Prostate gland (tissue), 2 donors: Measurements from ENCODE around the gene SLC22A12.

ENCODE experiments used
- POLR2AphosphoS5 ChIP-seq: sonication (generic); formaldehyde crosslinking; IDR thresholded peaks from one replicate; pipeline ENCODE4 v1.6.1; 2017; ENCODE audit warnings: antibody characterized with exemption
- TF ChIP-seq, protein P1 (sequence below), 4 experiments: fragments of 200-600 bp in 2 of 4; fragments of 450-650 bp in 2 of 4; sonication (generic) in 2 of 4; IDR thresholded peaks; 1 replicate in 3 of 4; 2 replicates in 1 of 4; pipeline ENCODE4 v1.5.1; 2016 to 2019; ENCODE audit warnings: antibody characterized with exemption in 4 of 4, mild to moderate bottlenecking in 2 of 4, moderate library complexity in 2 of 4

DNA sequence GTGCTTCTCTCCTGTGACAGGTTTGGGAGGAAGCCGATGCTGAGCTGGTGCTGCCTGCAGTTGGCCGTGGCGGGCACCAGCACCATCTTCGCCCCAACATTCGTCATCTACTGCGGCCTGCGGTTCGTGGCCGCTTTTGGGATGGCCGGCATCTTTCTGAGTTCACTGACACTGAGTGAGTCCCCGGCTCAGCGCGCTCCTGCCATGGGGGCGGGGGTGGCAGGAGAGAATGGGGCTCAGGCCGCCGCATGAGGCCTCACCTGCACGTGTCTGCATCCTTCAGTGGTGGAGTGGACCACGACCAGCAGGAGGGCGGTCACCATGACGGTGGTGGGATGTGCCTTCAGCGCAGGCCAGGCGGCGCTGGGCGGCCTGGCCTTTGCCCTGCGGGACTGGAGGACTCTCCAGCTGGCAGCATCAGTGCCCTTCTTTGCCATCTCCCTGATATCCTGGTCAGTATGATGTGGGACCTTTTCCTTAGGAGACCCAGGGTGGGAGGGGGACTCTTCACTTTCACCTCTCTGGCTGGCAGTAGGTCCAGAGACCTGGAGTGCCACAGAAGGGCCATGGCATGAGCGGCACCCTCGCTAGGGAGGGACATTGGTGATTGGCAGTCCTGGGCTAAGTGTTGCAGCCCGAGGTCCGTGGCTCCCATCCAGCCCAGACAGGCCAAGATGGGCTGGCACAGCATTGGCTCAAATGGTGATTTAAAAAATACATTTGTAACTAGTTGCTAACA is 28.9 kb upstream of the SLC22A12 start:
- TF ChIP-seq, protein P1, sequence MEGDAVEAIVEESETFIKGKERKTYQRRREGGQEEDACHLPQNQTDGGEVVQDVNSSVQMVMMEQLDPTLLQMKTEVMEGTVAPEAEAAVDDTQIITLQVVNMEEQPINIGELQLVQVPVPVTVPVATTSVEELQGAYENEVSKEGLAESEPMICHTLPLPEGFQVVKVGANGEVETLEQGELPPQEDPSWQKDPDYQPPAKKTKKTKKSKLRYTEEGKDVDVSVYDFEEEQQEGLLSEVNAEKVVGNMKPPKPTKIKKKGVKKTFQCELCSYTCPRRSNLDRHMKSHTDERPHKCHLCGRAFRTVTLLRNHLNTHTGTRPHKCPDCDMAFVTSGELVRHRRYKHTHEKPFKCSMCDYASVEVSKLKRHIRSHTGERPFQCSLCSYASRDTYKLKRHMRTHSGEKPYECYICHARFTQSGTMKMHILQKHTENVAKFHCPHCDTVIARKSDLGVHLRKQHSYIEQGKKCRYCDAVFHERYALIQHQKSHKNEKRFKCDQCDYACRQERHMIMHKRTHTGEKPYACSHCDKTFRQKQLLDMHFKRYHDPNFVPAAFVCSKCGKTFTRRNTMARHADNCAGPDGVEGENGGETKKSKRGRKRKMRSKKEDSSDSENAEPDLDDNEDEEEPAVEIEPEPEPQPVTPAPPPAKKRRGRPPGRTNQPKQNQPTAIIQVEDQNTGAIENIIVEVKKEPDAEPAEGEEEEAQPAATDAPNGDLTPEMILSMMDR (IDR thresholded peaks at IDR 0.05) = no peak
- TF ChIP-seq POLR2AphosphoS5 = no peak
